DMS114 treated with DMSO at 0.1 percent for 48 hours (cell line): ENCODE data around the gene PGBD2.
A peak's percentile ranks its signal among the peaks of the same experiment; 100 is the strongest.
"Not testable (repeated sequence)": the region's sequence is repeated elsewhere in the genome, so short reads cannot be mapped to it uniquely, and the experiment has no call there.

Experiments
- DNase-seq: peaks from one replicate; lab custom pipeline; 2025; ENCODE audit not compliant: unreplicated experiment; lab: John Stamatoyannopoulos, UW

The PGBD2 gene

DNA sequence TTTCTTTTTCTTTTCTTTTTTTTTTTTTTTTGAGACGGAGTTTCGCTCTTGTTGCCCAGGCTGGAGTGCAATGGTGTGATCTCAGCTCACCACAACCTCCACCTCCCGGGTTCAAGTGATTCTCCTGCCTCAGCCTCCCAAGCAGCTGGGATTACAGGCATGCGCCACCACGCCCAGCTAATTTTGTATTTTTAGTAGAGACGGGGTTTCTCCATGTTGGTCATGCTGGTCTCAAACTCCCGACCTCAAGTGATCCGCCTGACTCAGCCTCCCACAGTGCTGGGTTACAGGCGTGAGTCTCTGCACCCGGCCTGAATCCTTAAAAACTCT is 16.2 kb upstream of the PGBD2 start:
- not testable (repeated sequence) for DNase-seq

DNA sequence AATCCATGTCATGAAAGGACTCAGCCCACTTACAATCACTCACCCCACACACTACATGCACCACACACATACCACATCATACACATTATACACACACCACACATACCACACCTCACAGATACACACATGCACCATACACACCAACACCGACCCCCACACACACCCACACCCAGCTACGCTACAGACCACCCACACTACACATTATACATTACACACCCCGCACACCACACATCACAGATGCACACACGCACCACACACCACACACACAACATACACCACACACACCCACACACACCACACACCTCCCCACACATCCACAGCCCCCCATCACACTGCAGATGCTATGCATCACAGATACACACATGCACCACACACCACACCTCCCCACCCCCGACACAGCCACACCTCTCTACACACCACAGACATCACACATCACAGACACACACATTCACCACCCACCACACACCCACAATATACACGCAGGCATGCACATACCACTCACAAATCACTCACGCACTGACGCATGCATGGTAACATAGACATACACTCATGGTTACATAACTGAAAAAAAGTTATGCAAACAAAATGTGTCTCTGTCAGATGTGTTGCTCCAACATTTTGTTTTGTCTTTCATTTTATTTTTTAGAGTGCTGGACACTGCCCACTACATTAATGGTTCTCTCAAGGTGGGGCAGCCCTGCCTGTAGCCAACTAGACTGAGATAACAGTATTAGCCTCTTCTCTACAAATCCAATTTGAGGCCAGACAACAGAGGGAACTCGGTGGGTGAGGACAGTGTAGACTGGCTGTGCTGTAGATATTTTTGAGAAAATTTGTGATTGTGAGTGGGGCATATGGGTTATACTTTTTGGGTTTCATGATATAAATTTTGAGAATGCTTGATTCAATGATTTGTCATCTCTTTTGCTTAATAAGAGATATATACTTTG is 15.2 kb upstream of the PGBD2 start:
- no peak for DNase-seq

DNA sequence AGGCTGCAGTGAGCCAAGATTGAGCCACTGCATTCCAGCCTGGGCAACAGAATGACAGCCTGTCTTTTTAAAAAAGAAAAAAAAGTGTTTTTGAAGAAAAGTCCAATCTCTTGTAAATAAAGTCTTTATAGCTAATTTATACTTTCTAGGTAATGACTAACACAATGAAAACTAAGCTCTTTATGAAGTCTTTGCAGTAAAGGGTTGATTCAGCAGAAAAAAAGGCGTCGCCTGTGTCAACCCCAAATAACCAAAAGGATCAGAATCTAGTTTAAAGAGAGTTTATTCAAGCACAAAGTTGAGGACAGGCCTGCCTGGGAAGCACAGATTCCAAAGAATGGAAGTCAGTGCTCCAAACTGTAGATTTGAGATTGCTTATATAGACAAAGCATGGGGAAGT is 14.3 kb upstream of the PGBD2 start:
- no peak for DNase-seq

- no peak for DNase-seq
These were observed 13.4 kb upstream of the PGBD2 start for GRCh38 chr1:248892590-248892989.

GRCh38 chr1:248894837-248895236 is 11.2 kb upstream of the PGBD2 start:
- no peak for DNase-seq

DNA sequence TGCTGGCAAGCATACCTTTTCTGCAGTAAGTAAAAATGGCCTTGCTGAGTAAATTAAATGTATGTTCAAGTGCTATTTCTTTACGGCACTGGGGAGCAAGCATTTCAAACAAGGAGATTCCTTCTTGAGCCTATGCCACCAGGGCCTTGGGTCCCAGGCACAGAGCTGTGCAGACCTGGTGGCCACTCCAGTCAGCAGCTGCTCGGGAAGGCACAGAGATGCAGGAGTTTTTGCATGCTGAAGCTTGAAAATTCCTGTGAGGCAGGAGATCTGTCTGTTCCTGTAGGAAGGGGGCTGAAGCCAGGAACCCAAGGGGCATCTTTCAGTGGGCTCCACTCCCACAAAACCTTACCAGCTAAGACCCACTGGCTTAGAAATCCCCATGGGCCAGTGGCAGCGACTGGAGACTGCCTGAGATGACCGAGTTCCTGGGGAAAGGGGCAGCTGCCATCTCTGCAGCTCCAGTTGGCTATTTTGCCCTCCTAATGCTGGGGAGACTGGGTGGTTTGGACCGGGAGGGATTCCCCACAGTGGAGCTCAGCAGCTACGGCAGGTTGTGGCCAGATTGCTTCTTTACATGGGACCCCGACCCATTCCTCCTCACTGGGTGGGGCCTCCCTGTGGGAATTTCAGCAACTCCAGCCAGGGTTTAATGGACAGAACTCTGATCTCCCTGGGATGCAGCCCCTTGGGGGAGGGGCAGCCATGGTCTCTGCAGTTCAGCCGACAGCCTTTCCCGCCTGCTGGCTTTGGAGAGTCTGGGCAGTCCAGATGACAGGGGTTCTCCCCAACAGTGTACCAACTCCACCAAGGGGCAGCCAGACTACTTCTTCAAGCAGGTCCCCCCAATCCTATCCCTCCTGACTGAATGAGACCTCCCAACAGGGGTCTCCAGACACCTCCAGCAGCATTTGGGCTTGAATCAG is 8.4 kb upstream of the PGBD2 start:
- DNase-seq = no peak

GRCh38 chr1:248900637-248901036 is 5.4 kb upstream of the PGBD2 start:
- no peak for DNase-seq

DNA sequence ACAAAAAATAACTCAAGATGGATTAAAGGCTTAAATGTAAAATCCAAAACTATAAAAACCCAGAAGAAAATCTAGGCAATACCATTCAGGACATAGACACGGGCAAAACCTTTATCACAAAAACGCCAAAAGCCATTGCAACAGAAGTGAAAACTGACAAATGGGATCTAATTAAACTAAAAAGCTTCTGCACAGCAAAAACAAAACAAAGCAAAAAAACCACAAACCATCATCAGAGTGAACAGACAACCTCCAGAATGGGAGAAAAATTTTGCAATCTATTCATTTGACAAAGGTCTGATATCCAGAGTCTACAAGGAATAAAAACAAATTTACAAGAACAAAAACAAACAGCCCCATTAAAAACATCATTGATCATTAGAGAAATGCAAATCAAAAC is 4.5 kb upstream of the PGBD2 start:
- DNase-seq = no peak

- no peak for DNase-seq
These were observed 1.4 kb upstream of the PGBD2 start for GRCh38 chr1:248904437-248905216.

GRCh38 chr1:248905662-248906008 is 400 bp upstream of the PGBD2 start:
- DNase-seq = no peak

- no peak for DNase-seq
These were observed 972 bp downstream of the PGBD2 start for GRCh38 chr1:248906753-248907661.

DNA sequence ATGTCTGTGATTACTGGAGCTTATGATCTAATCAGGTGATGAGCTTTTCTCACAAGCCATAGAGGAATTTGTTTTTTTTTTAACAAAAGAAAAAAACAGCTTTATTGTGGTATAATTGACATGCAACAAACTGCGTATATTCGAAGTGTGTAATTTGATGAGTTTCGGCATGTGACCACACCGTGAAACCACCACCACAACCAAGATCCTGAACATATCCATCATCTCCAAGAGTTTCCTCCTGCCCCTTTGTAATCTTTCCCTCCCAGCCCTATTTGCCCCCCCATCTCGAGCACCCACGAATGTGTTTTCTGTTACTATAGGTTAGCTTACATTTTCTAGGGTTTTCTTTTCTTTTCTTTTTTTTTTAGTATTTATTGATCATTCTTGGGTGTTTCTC is 4.7 kb downstream of the PGBD2 start:
- no peak for DNase-seq

DNA sequence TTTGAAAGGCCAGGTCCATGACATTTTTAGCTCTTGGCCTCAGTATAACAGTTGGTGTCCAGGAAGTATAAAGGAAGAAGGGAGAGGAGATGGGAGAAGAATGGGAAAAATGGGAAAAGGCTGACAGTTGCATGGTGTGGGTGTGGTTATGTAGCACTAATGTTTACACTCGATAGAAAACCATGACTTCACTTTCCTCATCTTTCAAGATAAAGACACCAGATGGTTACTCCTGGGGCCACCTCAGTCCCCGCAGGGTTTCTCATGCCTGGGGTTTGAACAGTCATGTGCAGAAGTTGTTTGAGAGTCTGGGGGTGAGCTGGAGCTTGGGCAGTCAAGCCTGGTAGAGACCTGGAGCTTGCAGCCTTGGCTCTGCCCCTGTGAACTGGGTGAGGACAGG is 7.9 kb downstream of the PGBD2 start:
- no peak for DNase-seq

DNA sequence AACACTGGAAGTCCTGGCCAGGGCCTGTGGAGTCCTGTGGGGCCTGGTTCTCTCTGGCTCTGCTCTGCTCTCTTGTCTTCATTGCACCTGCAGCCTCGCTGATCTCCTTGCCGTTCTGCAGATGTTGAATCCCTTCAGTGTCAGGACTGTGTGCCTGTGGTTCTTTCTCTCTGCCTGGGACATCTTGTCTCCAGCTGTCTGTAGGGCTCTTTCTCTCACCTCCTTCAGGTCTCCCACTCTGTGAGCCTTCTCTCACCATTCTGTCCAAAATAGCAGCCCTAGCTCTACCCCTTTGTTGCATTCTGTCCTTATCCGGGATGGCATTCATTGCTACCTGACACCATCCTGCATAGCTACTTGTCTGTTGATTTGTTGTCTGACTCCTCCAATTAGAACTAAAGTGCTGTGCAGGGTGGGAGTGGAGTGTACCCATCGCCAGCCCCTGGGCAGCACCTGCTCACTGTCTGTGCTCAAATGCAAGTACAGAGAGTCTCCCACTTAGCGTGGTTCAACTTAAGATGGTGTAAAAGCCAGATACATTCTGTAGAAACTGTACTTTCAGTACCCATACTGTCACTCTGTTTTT is 8.9 kb downstream of the PGBD2 start:
- DNase-seq = no peak

DNA sequence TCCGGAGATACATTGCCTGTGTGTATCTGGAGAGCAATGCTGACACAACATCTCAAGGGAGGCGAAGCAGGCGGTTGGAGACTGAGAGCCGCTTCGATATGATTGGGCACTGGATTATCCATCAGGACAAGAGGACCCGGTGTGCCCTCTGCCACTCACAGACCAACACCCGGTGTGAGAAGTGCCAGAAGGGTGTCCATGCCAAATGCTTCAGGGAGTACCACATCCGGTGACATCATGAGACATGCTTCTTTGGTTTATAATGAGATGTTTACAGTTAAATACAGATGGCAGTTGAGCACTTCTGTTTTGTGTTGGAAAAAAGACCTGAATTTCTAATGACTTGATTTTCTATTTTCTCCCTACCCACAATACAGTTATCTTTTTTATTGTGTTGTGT is 12.1 kb downstream of the PGBD2 start:
- no peak for DNase-seq

GRCh38 chr1:248923352-248924338 is 17.6 kb downstream of the PGBD2 start:
- no peak for DNase-seq

DNA sequence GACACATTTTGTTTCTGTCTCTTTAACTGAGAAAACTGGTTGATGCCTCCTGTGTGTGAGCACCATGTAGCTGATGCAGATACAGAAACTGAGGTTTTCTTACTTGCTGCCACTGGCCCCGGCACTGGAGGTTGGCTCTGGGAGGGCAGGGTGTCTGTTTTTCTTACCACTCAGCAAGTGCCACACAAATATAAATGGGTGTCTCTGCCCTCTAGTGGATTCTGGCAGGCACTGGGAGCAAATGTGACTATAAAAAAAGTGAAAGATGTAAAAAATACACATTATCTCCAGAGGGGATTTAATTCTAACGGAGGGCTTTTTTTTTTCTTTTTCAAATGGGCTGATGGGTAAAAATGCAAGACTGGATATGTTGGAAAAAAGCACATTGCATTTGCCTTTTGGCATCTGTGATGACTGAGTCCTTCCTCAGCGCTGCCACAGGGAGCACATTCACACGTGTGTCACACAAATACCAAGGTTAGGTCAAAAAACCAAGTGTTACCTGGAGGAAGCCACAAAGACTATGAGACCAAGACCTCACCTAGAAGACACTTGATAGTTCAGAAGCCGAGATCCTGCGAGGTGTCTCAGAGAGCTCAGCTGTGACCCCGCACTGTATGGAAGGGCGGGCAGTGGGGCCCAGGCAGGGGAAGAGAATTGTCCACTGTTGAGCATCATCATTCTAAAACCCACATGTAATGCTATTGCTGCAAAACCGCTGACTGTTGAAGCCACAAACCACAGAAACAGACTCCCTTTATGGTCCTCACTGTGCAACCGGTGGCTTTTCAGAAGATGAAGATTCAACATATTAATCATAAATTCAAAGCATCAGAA is 18.9 kb downstream of the PGBD2 start:
- peak; percentile 57 for DNase-seq

GRCh38 chr1:248925859-248926258 is 19.8 kb downstream of the PGBD2 start:
- DNase-seq = not testable (repeated sequence)
